Osteoblast (primary cell): Measurements from ENCODE around the gene BRPF3. TPM values are rescaled to one million over a fixed set of nuclear protein-coding genes. Genes with fewer than 3 reads are reported as not detected.

Experiments used
- DNase-seq: peaks from one replicate; pipeline ENCODE4 v3.0.0; 2011; ENCODE audit warnings: low spot score, mixed read lengths; ENCODE audit not compliant: insufficient read length; ENCODE audit errors: missing footprints
- H2AFZ ChIP-seq: 2 replicates; pipeline ENCODE4 v1.6.0; 2011; ENCODE audit warnings: mild to moderate bottlenecking, low read length
- H3K27ac ChIP-seq: 2 replicates; pipeline ENCODE4 v1.5.1; 2011; ENCODE audit warnings: mild to moderate bottlenecking, low read depth, low read length, moderate library complexity
- H3K27me3 ChIP-seq: 2 replicates; pipeline ENCODE4 v1.6.0; 2012; ENCODE audit warnings: mild to moderate bottlenecking, control low read depth, inconsistent platforms, low read length, moderate library complexity; ENCODE audit not compliant: insufficient read depth
- H3K36me3 ChIP-seq: 2 replicates; pipeline ENCODE4 v1.5.1; 2011; ENCODE audit warnings: mild to moderate bottlenecking, low read length, control low read depth, moderate library complexity; ENCODE audit not compliant: insufficient read depth
- H3K4me1 ChIP-seq: 2 replicates; pipeline ENCODE4 v1.5.1; 2011; ENCODE audit warnings: mild to moderate bottlenecking, low read length, control low read depth, moderate library complexity; ENCODE audit not compliant: insufficient read depth
- H3K4me2 ChIP-seq: 2 replicates; pipeline ENCODE4 v1.6.0; 2011; ENCODE audit warnings: mild to moderate bottlenecking, low read length; ENCODE audit not compliant: insufficient read depth
- H3K4me3 ChIP-seq: fragments of 200-600 bp; sonication (generic); 3 replicates; pipeline ENCODE4 v1.5.1; 2012; ENCODE audit warnings: mild to moderate bottlenecking, low read length, inconsistent platforms; ENCODE audit not compliant: insufficient read depth
- H3K79me2 ChIP-seq: 2 replicates; pipeline ENCODE4 v1.6.0; 2012; ENCODE audit warnings: mild to moderate bottlenecking, low read length, control low read depth, inconsistent platforms; ENCODE audit not compliant: insufficient read depth
- H3K9me3 ChIP-seq: 2 replicates; pipeline ENCODE4 v1.5.1; 2011; ENCODE audit warnings: low read depth, low read length, control low read depth
- H4K20me1 ChIP-seq: 2 replicates; pipeline ENCODE4 v1.6.0; 2012; ENCODE audit warnings: mild to moderate bottlenecking, low read length, control low read depth; ENCODE audit not compliant: insufficient read depth
- CTCF ChIP-seq: IDR thresholded peaks from 2 replicates; pipeline ENCODE4 v1.5.1; 2011; ENCODE audit warnings: mild to moderate bottlenecking, low read depth, low read length, moderate library complexity; ENCODE audit errors: extremely low read depth
- total RNA-seq: library from RNA; depleted of rRNA; stranded (reverse); fragments of >200 nt; gene quantifications from 2 replicates; pipeline ENCODE4 v1.2.3, GENCODE V29; 2012

BRPF3 gene
- total RNA-seq, 1 donor: 18.8 TPM

DNA sequence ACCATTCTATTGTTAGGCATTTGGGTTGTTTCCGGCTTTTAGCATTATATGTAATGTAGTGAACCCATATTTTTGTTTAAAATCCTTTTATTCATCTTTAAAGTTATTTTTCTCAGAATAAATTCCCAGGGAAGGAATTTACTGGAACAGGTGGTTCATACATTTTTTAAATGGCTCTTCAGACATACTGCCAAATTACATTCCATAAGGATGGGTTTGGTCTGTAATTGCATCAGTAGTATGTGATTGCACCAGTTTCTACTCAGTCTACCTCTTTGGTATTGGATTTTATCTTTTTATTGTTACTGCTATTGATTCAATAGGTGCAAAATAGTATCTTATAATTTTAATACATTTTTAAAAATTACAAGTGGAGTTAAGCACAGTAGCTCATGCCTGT, 27.2 kb downstream of the BRPF3 start:
- no peaks in the 10 kb centered on the region for H3K79me2 ChIP-seq
- peaks cover 4% of the 10 kb centered on the region for H3K4me1 ChIP-seq
- no peaks in the 10 kb centered on the region for H3K27me3 ChIP-seq
- H3K9me3 ChIP-seq: no peaks in the 10 kb centered on the region
- H3K27ac ChIP-seq: no peak overlapping the region
- no peak for DNase-seq
- H4K20me1 ChIP-seq: peaks cover 15% of the 10 kb centered on the region
- H3K4me3 ChIP-seq: no peak overlapping the region
- no peak for TF ChIP-seq CTCF
- no peak overlapping the region for H2AFZ ChIP-seq
- H3K4me2 ChIP-seq: no peak overlapping the region
- peaks cover 76% of the 10 kb centered on the region for H3K36me3 ChIP-seq

- Histone ChIP-seq H3K9me3 (no peaks in the 10 kb centered on the region), H2AFZ (no peak overlapping the region), H3K4me1 (peaks cover 4% of the 10 kb centered on the region), H3K27me3 (no peaks in the 10 kb centered on the region), H3K79me2 (no peaks in the 10 kb centered on the region), H3K4me2 (no peak overlapping the region), H3K36me3 (peaks cover 73% of the 10 kb centered on the region), H3K27ac (no peak overlapping the region), H4K20me1 (peaks cover 15% of the 10 kb centered on the region), H3K4me3 (no peak overlapping the region)
- no peak for DNase-seq
- TF ChIP-seq CTCF: no peak
Observed at GRCh38 chr6:36224918-36225461, 28.4 kb downstream of the BRPF3 start.

GRCh38 chr6:36226438-36227047, 30.0 kb downstream of the BRPF3 start:
- no peaks in the 10 kb centered on the region for H3K9me3 ChIP-seq
- H3K36me3 ChIP-seq: peaks cover 85% of the 10 kb centered on the region
- H3K27me3 ChIP-seq: no peaks in the 10 kb centered on the region
- TF ChIP-seq CTCF: no peak
- no peak overlapping the region for H3K4me2 ChIP-seq
- no peak overlapping the region for H2AFZ ChIP-seq
- DNase-seq: no peak
- no peaks in the 10 kb centered on the region for H3K79me2 ChIP-seq
- peaks cover 15% of the 10 kb centered on the region for H4K20me1 ChIP-seq
- no peak overlapping the region for H3K27ac ChIP-seq
- H3K4me1 ChIP-seq: peaks cover 4% of the 10 kb centered on the region
- H3K4me3 ChIP-seq: no peak overlapping the region

DNA sequence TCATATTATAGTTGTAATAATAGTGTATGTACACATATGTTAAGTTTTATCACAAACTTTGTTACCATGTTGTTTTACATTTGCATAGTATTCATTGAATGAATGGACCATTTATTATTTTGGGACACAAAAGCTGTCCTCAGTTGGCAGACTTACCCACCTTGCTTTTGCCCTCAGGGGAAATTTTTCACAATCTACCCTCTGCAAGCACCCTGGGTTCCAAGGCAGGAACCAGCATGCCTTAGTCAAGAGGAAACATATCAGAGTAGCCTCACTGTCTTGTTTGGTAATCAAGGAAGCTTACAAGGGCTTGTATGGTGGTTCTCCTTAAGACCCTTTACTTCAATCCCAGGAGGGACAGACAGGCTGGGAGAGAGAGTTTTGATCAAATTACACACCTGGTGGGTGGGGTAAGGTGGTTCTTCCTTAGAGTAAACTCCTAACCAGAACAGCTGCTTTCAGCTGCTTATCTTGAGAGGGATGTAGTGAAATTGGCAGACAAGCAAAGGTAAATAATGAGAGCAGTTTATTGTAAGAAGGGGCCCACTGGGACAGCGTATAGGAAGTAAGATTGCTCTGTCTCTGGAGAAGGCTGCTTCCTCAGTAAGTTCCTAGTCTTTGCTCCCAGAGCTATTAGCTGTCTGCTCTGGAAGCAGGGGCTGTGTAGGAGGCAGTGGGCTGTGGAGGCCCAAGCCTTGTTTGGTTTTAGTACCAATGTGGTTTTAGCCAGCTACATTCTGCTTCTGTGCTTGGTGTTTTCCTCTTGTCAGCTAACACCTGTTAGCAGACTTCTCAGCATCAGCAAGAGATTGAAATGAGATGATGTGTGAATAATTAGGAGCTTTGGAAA, 31.1 kb downstream of the BRPF3 start:
- no peaks in the 10 kb centered on the region for H3K9me3 ChIP-seq
- H3K4me2 ChIP-seq: no peak overlapping the region
- no peak overlapping the region for H2AFZ ChIP-seq
- H3K27ac ChIP-seq: no peak overlapping the region
- H3K27me3 ChIP-seq: no peaks in the 10 kb centered on the region
- no peak for TF ChIP-seq CTCF
- H3K4me3 ChIP-seq: no peak overlapping the region
- H3K36me3 ChIP-seq: peaks cover 84% of the 10 kb centered on the region
- no peaks in the 10 kb centered on the region for H3K79me2 ChIP-seq
- peaks cover 15% of the 10 kb centered on the region for H4K20me1 ChIP-seq
- peaks cover 4% of the 10 kb centered on the region for H3K4me1 ChIP-seq
- no peak for DNase-seq
